ENCODE measurements around the gene AGAP5.

DNA sequence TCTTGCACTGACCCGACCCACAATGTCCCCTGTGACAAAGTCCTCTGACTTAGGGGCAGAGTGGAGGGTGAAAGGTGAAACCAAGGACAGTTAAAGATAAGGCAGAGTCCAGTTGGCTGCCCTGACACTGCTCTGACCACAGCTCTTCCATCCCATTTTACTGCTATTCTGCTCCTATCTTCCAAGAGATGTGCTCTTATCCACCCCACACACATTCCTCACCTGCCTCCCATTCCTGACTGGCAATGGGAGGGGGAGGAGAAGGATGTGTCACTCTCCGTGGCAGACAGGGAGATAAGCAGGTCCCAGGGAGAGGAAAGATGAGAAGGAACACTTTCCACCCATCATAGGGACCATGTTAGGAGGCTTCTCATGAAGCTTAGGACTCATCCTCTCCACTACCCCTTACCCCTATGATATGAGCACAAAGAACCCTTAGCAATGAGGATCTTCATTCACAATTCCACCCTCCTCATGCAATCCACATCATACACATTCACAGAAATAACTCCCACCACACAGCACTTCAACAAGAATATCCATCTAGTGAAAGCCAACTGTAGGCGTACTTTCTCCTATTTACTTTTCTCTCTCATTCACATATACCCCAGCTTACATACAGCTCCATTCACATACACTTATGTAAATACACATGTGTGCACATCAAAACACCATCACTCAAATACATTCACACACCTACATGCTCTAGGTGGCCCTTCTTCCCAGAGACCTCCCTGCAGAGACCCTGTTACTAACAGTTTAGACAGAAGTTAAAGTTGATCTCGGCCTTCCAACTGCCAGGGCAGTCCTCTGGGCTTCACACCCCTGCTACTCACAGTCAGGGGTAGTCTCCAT, 48.7 kb downstream of the AGAP5 start:
- TF ChIP-seq POLR2A (IDR thresholded peaks at IDR 0.05), result no peak
- TF ChIP-seq, protein P1, sequence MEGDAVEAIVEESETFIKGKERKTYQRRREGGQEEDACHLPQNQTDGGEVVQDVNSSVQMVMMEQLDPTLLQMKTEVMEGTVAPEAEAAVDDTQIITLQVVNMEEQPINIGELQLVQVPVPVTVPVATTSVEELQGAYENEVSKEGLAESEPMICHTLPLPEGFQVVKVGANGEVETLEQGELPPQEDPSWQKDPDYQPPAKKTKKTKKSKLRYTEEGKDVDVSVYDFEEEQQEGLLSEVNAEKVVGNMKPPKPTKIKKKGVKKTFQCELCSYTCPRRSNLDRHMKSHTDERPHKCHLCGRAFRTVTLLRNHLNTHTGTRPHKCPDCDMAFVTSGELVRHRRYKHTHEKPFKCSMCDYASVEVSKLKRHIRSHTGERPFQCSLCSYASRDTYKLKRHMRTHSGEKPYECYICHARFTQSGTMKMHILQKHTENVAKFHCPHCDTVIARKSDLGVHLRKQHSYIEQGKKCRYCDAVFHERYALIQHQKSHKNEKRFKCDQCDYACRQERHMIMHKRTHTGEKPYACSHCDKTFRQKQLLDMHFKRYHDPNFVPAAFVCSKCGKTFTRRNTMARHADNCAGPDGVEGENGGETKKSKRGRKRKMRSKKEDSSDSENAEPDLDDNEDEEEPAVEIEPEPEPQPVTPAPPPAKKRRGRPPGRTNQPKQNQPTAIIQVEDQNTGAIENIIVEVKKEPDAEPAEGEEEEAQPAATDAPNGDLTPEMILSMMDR (IDR thresholded peaks at IDR 0.05), result no peak
- no peak for TF ChIP-seq POLR2AphosphoS5 (IDR thresholded peaks at IDR 0.05)
